Measurements from ENCODE around the gene PLEKHF1. TPM values are rescaled to one million over a fixed set of nuclear protein-coding genes. Genes with fewer than 3 reads are reported as not detected.
A peak's percentile ranks its signal among the peaks of the same experiment; 100 is the strongest.

The PLEKHF1 gene
- total RNA-seq, 1 donor from 2014 or later = 17.3 TPM

- H3K27ac ChIP-seq = no peak overlapping the region
- peak; percentile 44 for ATAC-seq
Observed at GRCh38 chr19:29685326-29685725, 20.1 kb downstream of the PLEKHF1 start.

GRCh38 chr19:29686285-29686805 lies 21.1 kb downstream of the PLEKHF1 start:
- Histone ChIP-seq H3K9me3 (peaks cover 3% of the 10 kb centered on the region), H3K4me3 (no peak overlapping the region), H3K27ac (peak overlapping the region; percentile 36), H3K36me3 (no peaks in the 10 kb centered on the region), H3K4me1 (peaks cover 7% of the 10 kb centered on the region), H3K27me3 (no peaks in the 10 kb centered on the region)
- intact Hi-C loops (cut with DNase I) = no loop called here
- no peak for ATAC-seq
- TF ChIP-seq CTCF (IDR thresholded peaks at IDR 0.05) = no peak
- no peak for DNase-seq

More at GRCh38 chr19:29685326-29685725, 20.1 kb downstream of the PLEKHF1 start:
- no peak for TF ChIP-seq CTCF (IDR thresholded peaks at IDR 0.05)
- Histone ChIP-seq H3K36me3 (no peaks in the 10 kb centered on the region), H3K9me3 (no peaks in the 10 kb centered on the region), H3K4me1 (peaks cover 17% of the 10 kb centered on the region), H3K27me3 (no peaks in the 10 kb centered on the region), H3K4me3 (no peak overlapping the region)
- intact Hi-C loops (cut with DNase I) = no loop called here
- DNase-seq = no peak

- H3K27ac ChIP-seq = peak overlapping the region; percentile 36
- H3K27me3 ChIP-seq = no peaks in the 10 kb centered on the region
- no peak overlapping the region for H3K4me3 ChIP-seq
- no peaks in the 10 kb centered on the region for H3K4me1 ChIP-seq
- peak; percentile 47 for ATAC-seq
- DNase-seq = no peak
- H3K36me3 ChIP-seq = no peaks in the 10 kb centered on the region
- TF ChIP-seq CTCF (IDR thresholded peaks at IDR 0.05) = no peak
- intact Hi-C loops (cut with DNase I) = no loop called here
- H3K9me3 ChIP-seq = peaks cover 3% of the 10 kb centered on the region
Observed at GRCh38 chr19:29687244-29687896, 22.1 kb downstream of the PLEKHF1 start.

DNA sequence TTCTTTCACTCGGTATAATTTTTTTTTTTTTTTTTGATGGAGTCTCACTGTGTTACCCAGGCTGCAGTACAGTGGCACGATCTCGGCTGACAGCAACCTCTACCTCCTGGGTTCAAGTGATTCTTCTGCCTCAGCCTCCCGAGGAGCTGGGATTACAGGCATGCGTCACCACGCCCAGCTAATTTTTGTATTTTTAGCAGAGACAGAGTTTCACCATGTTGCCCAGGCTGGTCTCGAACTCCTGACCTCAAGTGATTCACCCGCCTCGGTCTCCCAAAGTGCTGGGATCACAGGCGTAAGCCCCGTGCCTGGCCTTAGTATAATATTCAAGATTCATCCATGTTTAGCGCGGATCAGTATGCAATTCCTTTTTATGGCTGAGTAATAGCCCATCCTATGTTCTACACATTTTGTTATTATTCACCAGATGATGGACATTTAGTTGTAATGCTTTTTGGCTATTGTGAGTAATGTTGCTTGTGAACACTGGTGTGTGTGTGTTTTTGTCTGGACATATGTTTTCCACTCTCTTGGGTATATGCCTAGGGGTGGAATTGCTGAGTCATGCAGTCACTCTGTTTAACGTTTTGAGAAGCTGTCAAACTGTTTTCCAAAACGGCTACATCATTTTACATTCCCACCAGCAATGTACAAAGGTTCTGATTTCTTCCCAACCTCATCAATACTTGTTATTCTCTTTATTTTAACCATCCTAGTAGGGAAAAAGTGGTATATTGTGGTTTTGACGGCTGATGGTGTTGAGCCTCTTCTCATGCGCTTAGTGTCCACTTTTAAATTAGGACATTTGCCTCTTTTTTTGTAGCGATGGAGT lies 22.9 kb downstream of the PLEKHF1 start:
- Histone ChIP-seq H3K4me1 (no peaks in the 10 kb centered on the region), H3K4me3 (no peak overlapping the region), H3K9me3 (peaks cover 3% of the 10 kb centered on the region), H3K27me3 (no peaks in the 10 kb centered on the region), H3K36me3 (no peaks in the 10 kb centered on the region), H3K27ac (no peak overlapping the region)
- intact Hi-C loops (cut with DNase I) = no loop called here
- no peak for ATAC-seq
- no peak for DNase-seq
- TF ChIP-seq CTCF (IDR thresholded peaks at IDR 0.05) = no peak

GRCh38 chr19:29690842-29691241 lies 25.6 kb downstream of the PLEKHF1 start:
- TF ChIP-seq CTCF (IDR thresholded peaks at IDR 0.05) = peak; percentile 42
- intact Hi-C loops (cut with DNase I) = no loop called here
- Histone ChIP-seq H3K27ac (no peak overlapping the region), H3K4me3 (no peak overlapping the region), H3K27me3 (no peaks in the 10 kb centered on the region), H3K36me3 (no peaks in the 10 kb centered on the region), H3K4me1 (no peaks in the 10 kb centered on the region), H3K9me3 (peaks cover 3% of the 10 kb centered on the region)
- DNase-seq = no peak
- ATAC-seq = peak; percentile 63

Data from upper lobe of right lung (tissue), 1 donor.